Stomach (tissue), 9 donors: ENCODE data around the gene GOLGA1. TPM values are rescaled to one million over a fixed set of nuclear protein-coding genes. Genes with fewer than 3 reads are reported as not detected.

Experiments used
- DNase-seq, 2 donors: peaks; one replicate each; pipeline versions ENCODE4 v3.0.0 to v3.0.0-alpha.2; 2013 to 2019
- H3K27ac ChIP-seq, 5 donors: fragments of 200-600 bp in 4 of 5; sonication (generic) in 4 of 5; one replicate each; pipeline ENCODE4 v1.5.1; 2013 to 2019; ENCODE audit warnings: mild to moderate bottlenecking in 1 of 5, moderate library complexity in 1 of 5
- H3K27me3 ChIP-seq, 3 donors: fragments of 200-600 bp; sonication (generic); one replicate each; pipeline ENCODE4 v1.5.1; 2017 to 2019; ENCODE audit warnings: mixed run types in 1 of 3
- H3K36me3 ChIP-seq, 4 donors: fragments of 200-600 bp; sonication (generic); 1 replicate in 3 of 4; 2 replicates in 1 of 4; pipeline ENCODE4 v1.5.1; 2016 to 2019
- H3K4me1 ChIP-seq, 4 donors: fragments of 200-600 bp; sonication (generic); one replicate each; pipeline ENCODE4 v1.5.1; 2016 to 2019
- H3K4me3 ChIP-seq, 4 donors: fragments of 200-600 bp; sonication (generic) in 3 of 4; one replicate each; pipeline ENCODE4 v1.5.1; 2016 to 2019; ENCODE audit warnings: mild to moderate bottlenecking in 1 of 4
- H3K9me3 ChIP-seq, 4 donors: fragments of 200-600 bp; sonication (generic); one replicate each; pipeline ENCODE4 v1.5.1; 2016 to 2019
- CTCF ChIP-seq, 7 experiments: fragments of 450-650 bp in 4 of 7; fragments of 200-600 bp in 3 of 7; sonication (generic) in 3 of 7; IDR thresholded peaks; one replicate each; pipeline ENCODE4 v1.5.1; 2016 to 2019; ENCODE audit warnings: antibody characterized with exemption in 7 of 7, control low read depth in 2 of 7, mild to moderate bottlenecking in 1 of 7
- EP300 ChIP-seq: sonication (generic); formaldehyde crosslinking; IDR thresholded peaks from one replicate; pipeline ENCODE4 v1.6.1; 2017; ENCODE audit warnings: antibody characterized with exemption
- POLR2A ChIP-seq, 4 donors: fragments of 450-650 bp; IDR thresholded peaks; one replicate each; pipeline ENCODE4 v1.6.1; 2016; ENCODE audit warnings: antibody characterized with exemption in 4 of 4, control low read depth in 2 of 4, mild to moderate bottlenecking in 1 of 4, moderate library complexity in 1 of 4
- POLR2AphosphoS5 ChIP-seq, 3 donors: sonication (generic); formaldehyde crosslinking; IDR thresholded peaks; one replicate each; pipeline ENCODE4 v1.6.1; 2016; ENCODE audit warnings: antibody characterized with exemption in 3 of 3
- WGBS, 5 donors: extraction: QIAGEN DNeasy Blood & Tissue Kit in 3 of 5; methylation state at CpG; one replicate each; pipeline versions ENCODE4 v1.1.5 to v1.1.7; 2013 to 2018; 5-methylcytosine and 5-hydroxymethylcytosine counted together
- intact Hi-C: fragments of 100-400 bp; cut with DNase I; formaldehyde crosslinking; loops from one replicate; pipeline ENCODE4 v1.15.1; 2023; ENCODE audit warnings: low total_unique reads
- polyA plus RNA-seq, 3 donors: library from polyadenylated mRNA; stranded (reverse); fragments of 200-250 nt; gene quantifications; one replicate each; pipeline ENCODE4 v1.2.3, GENCODE V29; 2013
- total RNA-seq, 5 donors: library from RNA; depleted of rRNA; stranded (reverse); fragments of >200 nt; gene quantifications; one replicate each; pipeline versions ENCODE4 v1.1.0 to v1.2.3, GENCODE V29; 2014 to 2016
- donor health status: healthy with polysubstance abuse.
- donor health status: Bipolar disorder and iron deficiency.
- donor health status: healthy.

GOLGA1 gene
- total and polyA plus RNA-seq, 8 donors: 4.1 to 88.4 (median 18.1) TPM

- 87 to 98% (median 96%) methylated on average over 7 of the region's 7 CpGs for WGBS, 5 donors
- no peaks in the 10 kb centered on the region for H3K9me3 ChIP-seq
- TF ChIP-seq EP300 (no peak), POLR2A (IDR thresholded peaks at IDR 0.05) (no peak), CTCF (IDR thresholded peaks at IDR 0.05) (no peak), POLR2AphosphoS5 (IDR thresholded peaks at IDR 0.05) (no peak)
- H3K4me3 ChIP-seq: no peak overlapping the region
- H3K27me3 ChIP-seq: no peaks in the 10 kb centered on the region
- intact Hi-C loops: no loop called here
- DNase-seq: no peak
- no peak overlapping the region for H3K27ac ChIP-seq
- peaks cover 69 to 97% (median 96%) of the 10 kb centered on the region in 4 donors for H3K36me3 ChIP-seq
- H3K4me1 ChIP-seq: no peaks in the 10 kb centered on the region
Observed at GRCh38 chr9:124890179-124890578, 50.7 kb downstream of the GOLGA1 start.

- peaks cover 72 to 100% (median 100%) of the 10 kb centered on the region in 4 donors for H3K36me3 ChIP-seq
- H3K27ac ChIP-seq: no peak overlapping the region
- no peak for TF ChIP-seq POLR2AphosphoS5 (IDR thresholded peaks at IDR 0.05)
- TF ChIP-seq CTCF (IDR thresholded peaks at IDR 0.05): no peak
- TF ChIP-seq POLR2A (IDR thresholded peaks at IDR 0.05): no peak
- no peak for TF ChIP-seq EP300
- no peaks in the 10 kb centered on the region for H3K9me3 ChIP-seq
- WGBS, 5 donors: 95 to 96% (median 95%) methylated on average over 12 to 13 of the region's 13 CpGs
- H3K27me3 ChIP-seq: no peaks in the 10 kb centered on the region
- no peaks in the 10 kb centered on the region for H3K4me1 ChIP-seq
- intact Hi-C loops: no loop called here
- DNase-seq: no peak
- no peak overlapping the region for H3K4me3 ChIP-seq
Observed at GRCh38 chr9:124889006-124889405, 51.9 kb downstream of the GOLGA1 start.

GRCh38 chr9:124887832-124888231, 53.1 kb downstream of the GOLGA1 start:
- intact Hi-C loops: no loop called here
- Histone ChIP-seq H3K36me3 (peaks cover 63 to 100% (median 100%) of the 10 kb centered on the region in 4 donors), H3K9me3 (no peaks in the 10 kb centered on the region), H3K27ac (no peak overlapping the region), H3K4me1 (no peaks in the 10 kb centered on the region), H3K27me3 (no peaks in the 10 kb centered on the region), H3K4me3 (no peak overlapping the region)
- 84 to 95% (median 88%) methylated on average over 5 of the region's 5 CpGs for WGBS, 5 donors
- TF ChIP-seq POLR2A (IDR thresholded peaks at IDR 0.05): no peak
- TF ChIP-seq CTCF (IDR thresholded peaks at IDR 0.05): no peak
- TF ChIP-seq POLR2AphosphoS5 (IDR thresholded peaks at IDR 0.05): no peak
- TF ChIP-seq EP300: no peak
- no peak for DNase-seq

GRCh38 chr9:124886866-124887492, 53.9 kb downstream of the GOLGA1 start:
- Histone ChIP-seq H3K4me1 (no peaks in the 10 kb centered on the region), H3K36me3 (peaks cover 57 to 100% (median 100%) of the 10 kb centered on the region in 4 donors)
- intact Hi-C loops: no loop called here

More at GRCh38 chr9:124886866-124887492, 53.9 kb downstream of the GOLGA1 start:
- Histone ChIP-seq H3K27ac (no peak overlapping the region), H3K27me3 (no peaks in the 10 kb centered on the region), H3K4me3 (no peak overlapping the region), H3K9me3 (no peaks in the 10 kb centered on the region)
- 88 to 94% (median 91%) methylated on average over 17 of the region's 17 CpGs for WGBS, 5 donors
- TF ChIP-seq EP300 (no peak), POLR2A (IDR thresholded peaks at IDR 0.05) (no peak), CTCF (IDR thresholded peaks at IDR 0.05) (no peak), POLR2AphosphoS5 (IDR thresholded peaks at IDR 0.05) (no peak)
- DNase-seq: no peak
